Activated CD4-positive, alpha-beta T cell treated with anti-CD3 and anti-CD28 coated beads for 36 hours (primary cell): ENCODE measurements around the gene DGKZ. TPM values are rescaled to one million over a fixed set of nuclear protein-coding genes. Genes with fewer than 3 reads are reported as not detected.

Experiments
- ATAC-seq: fragments of 200-7000 bp; cut with Tn5 transposase; one replicate; pipeline ENCODE4 v1.10.0; 2021; ENCODE audit warnings: mild to moderate bottlenecking, moderate library complexity
- CTCF ChIA-PET: fragments of 350-600 bp; sonication (Branson Sonifier 250); formaldehyde crosslinking; loops from one replicate; lab custom pipeline; 2021; ENCODE audit warnings: antibody characterized with exemption; lab: Charles Lee
- POLR2A ChIA-PET: fragments of 350-600 bp; sonication (Branson Sonifier 250); formaldehyde crosslinking; loops from one replicate; lab custom pipeline; 2021; ENCODE audit warnings: antibody characterized with exemption, inconsistent platforms; lab: Charles Lee
- DNase-seq: peaks from one replicate; pipeline ENCODE4 v3.0.0-alpha.2; 2020
- H3K27ac Mint-ChIP-seq: one replicate; pipeline ENCODE4 v1.8.0; 2021; ENCODE audit warnings: mixed read lengths
- H3K27me3 Mint-ChIP-seq: one replicate; pipeline ENCODE4 v1.8.0; 2021; ENCODE audit warnings: mixed read lengths
- H3K36me3 Mint-ChIP-seq: one replicate; pipeline ENCODE4 v1.8.0; 2021; ENCODE audit warnings: low read depth, mixed read lengths
- H3K4me1 Mint-ChIP-seq: one replicate; pipeline ENCODE4 v1.8.0; 2021; ENCODE audit warnings: mixed read lengths
- H3K4me3 Mint-ChIP-seq: one replicate; pipeline ENCODE4 v1.8.0; 2021; ENCODE audit warnings: mild to moderate bottlenecking, moderate library complexity, mixed read lengths
- H3K9me3 Mint-ChIP-seq: one replicate; pipeline ENCODE4 v1.8.0; 2021; ENCODE audit warnings: low read depth, mixed read lengths
- intact Hi-C, 2 experiments: fragments of 100-400 bp; cut with DNase I in 1 of 2; cut with micrococcal nuclease in 1 of 2; formaldehyde crosslinking; loops; one replicate each; pipeline versions ENCODE4 v1.14.2 to v1.15.1; 2022 to 2024; cut with DNase I, micrococcal nuclease
- total RNA-seq, 2 experiments: library from RNA; stranded (reverse); gene quantifications; one replicate each; pipeline ENCODE4 v1.2.3, GENCODE V29; 2021

DGKZ gene
- total RNA-seq, 2 experiments from 2014 or later: 87.6 to 101 TPM

DNA sequence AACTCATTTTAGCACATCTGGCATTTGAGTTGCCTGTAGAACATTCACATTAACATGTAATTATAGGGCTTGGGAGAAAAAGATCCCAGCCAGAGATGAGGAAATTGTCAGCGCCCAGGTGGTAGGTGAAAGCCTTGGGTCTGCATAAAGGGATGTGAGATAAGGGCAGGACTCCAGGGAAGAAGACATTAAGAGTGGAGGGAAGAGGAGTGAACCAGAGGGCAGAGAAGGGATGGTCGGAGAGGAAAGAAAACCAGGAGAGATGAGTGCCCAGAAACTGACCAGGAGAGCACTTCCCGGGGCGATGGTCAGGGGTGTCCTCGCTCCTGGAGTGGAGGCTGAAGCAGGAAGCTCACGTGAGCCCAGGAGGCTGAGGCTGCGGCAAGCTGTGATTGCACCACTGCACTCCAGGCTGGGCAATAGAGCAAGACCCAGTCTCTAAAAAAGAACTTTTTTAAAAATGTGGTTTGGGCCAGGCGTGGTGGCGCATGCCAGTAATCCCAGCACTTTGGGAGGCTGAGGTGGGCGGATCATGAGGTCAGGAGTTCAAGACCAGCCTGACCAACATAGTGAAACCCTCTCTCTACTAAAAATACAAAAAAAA is 20.3 kb upstream of the DGKZ start:
- no peak for ATAC-seq
- CTCF ChIA-PET: no interaction called here
- intact Hi-C loops: no loop called here
- Mint-ChIP-seq H3K4me3 (no peak overlapping the region), H3K27ac (no peak overlapping the region), H3K9me3 (no peaks in the 10 kb centered on the region), H3K27me3 (no peaks in the 10 kb centered on the region), H3K4me1 (peaks cover 34% of the 10 kb centered on the region), H3K36me3 (no peaks in the 10 kb centered on the region)
- POLR2A ChIA-PET: no interaction called here
- DNase-seq: no peak

DNA sequence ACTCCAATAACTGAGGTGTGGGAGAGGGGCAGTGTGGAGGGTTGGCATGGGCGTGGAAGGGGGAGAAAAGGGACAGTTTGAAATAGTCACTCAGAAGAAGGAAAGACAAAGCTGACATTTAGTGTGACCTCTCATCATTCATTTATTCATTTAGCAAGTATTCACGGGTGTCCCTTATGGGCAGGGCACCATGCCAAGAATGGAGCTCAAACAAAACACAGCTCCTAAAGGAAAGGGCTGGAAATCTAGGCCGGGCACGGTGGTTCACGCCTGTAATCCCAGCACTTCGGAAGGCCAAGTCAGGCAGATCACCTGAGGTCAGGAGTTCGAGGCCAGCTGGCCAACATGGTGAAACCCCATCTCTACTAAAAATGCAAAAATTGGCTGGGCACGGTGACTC is 19.4 kb upstream of the DGKZ start:
- intact Hi-C loops: no loop called here

DNA sequence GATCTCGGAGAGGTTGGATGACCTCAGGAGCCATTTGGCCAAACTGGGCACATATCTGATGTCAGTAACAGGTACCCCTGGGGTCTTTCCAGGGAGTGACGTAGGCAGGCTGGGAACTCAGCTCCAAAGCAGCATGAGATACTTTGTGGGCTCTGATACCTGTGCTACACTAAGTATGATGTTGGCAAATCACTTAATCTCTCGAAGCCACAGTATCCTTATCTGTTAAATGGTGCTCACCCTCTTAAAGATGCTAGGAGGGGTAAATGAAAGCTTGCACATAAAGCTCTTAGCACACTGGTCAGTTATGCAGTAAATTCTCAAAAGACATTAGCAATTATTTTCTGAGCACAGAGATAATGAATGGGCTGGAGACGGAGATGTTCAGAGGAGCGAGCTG is 17.1 kb upstream of the DGKZ start:
- peaks cover 58% of the 10 kb centered on the region for H3K4me1 Mint-ChIP-seq
- intact Hi-C loops: loop anchor here (2.0 to 5.0 kb wide), 2 partner anchors 17 to 1387 kb away; partner anchors contain the start of genes AGBL2 (in 1 of the 2) and DGKZ (in 1 of the 2)
- POLR2A ChIA-PET: interaction anchor here (0.6 to 1.0 kb wide), 2 partner anchors 10 to 559 kb away, joined by 3 to 6 read pairs; no protein-coding TSS in a partner anchor
- DNase-seq: no peak
- H3K4me3 Mint-ChIP-seq: peak overlapping the region; percentile 1
- no peaks in the 10 kb centered on the region for H3K36me3 Mint-ChIP-seq
- no peak for ATAC-seq
- CTCF ChIA-PET: interaction anchor here (0.7 to 10.2 kb wide), 13 partner anchors 8 to 90 kb away, joined by 3 to 139 read pairs (median 5); partner anchors contain the start of gene DGKZ
- peak overlapping the region; percentile 15 for H3K27ac Mint-ChIP-seq
- H3K27me3 Mint-ChIP-seq: no peaks in the 10 kb centered on the region
- no peaks in the 10 kb centered on the region for H3K9me3 Mint-ChIP-seq

More for the DNA sequence above, 19.4 kb upstream of the DGKZ start:
- POLR2A ChIA-PET: interaction anchor here (0.5 kb wide), 1 partner anchor 753 kb away, joined by 3 read pairs; no protein-coding TSS in a partner anchor
- H3K4me3 Mint-ChIP-seq: no peak overlapping the region
- DNase-seq: no peak
- no peak overlapping the region for H3K27ac Mint-ChIP-seq
- no peak for ATAC-seq
- peaks cover 40% of the 10 kb centered on the region for H3K4me1 Mint-ChIP-seq
- H3K36me3 Mint-ChIP-seq: no peaks in the 10 kb centered on the region
- no peaks in the 10 kb centered on the region for H3K27me3 Mint-ChIP-seq
- H3K9me3 Mint-ChIP-seq: no peaks in the 10 kb centered on the region
- CTCF ChIA-PET: interaction anchor here (1.0 to 10.2 kb wide), 6 partner anchors 12 to 90 kb away, joined by 3 to 139 read pairs (median 3); partner anchors contain the start of gene DGKZ

DNA sequence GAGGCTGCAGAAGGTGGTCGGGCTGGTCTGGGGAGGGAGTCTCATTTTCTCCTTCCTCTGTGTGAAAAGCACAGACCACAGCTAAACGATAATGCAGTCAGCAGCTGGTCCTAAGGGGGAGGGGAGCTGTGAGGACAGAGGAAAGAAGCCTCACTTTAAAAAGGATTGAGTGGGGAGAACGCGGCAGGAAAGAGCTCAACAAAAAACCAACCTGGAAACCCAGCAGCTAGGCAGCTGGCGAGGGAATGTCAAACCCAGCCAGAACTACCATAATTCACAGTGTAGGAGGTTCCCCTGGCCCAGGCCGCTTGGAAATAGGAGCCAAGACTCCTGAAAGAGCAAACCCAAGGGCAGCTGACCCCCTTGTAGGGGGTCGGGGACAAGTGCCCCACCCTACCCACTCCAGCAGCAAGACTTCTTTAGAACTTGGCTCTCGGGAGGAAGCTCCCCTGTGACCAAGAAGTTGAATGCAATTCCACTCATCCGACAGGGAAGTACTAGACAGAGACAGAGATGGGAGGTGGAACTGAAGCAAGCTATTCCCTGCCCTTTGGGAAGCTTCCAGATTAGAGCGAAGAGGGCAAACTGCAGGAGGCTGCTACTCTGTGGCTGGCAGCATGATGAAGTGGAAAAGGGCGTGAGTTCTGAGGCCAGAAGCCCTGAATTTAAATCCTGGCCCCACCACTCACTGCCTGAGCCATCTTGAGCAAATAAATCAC is 16.5 kb upstream of the DGKZ start:
- intact Hi-C loops: loop anchor here (2.0 to 5.0 kb wide), 2 partner anchors 16 to 1387 kb away; partner anchors contain the start of genes AGBL2 (in 1 of the 2) and DGKZ (in 1 of the 2)

DNA sequence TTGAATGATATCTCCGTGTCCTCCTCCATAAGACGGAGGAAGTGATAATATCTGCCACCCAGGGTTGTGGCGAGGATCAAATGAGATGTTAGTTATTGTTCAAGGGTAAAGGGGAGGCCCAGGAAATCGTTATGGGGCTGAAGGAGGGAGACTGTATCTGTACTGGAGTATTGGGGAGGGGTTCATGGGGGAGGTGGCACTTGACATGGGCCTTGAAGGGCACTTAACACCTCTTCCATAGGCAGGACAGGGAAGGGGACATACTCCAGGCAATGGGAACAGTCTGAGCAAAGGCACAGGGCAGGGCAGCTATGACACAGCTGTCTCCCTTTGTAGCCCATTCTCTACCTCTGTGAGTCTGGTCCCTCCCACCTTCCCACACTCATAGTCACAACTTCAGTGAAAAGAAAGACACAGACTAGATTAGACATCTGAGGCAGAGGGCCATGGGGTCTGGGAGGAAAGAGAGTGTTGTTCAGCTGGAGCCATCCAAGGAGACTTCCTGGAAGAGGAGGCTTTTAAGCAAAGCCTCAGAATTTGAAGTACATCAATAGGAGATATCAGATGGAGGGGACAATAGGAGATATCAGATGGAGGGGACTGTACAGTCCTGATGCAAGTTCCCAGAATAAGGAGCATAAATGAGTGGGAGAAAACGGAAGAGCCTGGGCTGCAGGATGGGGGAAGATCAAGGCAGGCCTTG is 15.8 kb upstream of the DGKZ start:
- Mint-ChIP-seq H3K9me3 (no peaks in the 10 kb centered on the region), H3K36me3 (no peaks in the 10 kb centered on the region), H3K27ac (peak overlapping the region; percentile 87), H3K4me1 (peaks cover 69% of the 10 kb centered on the region), H3K4me3 (peak overlapping the region; percentile 49), H3K27me3 (no peaks in the 10 kb centered on the region)
- DNase-seq: peak; percentile 69
- intact Hi-C loops: loop anchor here (2.0 to 5.0 kb wide), 2 partner anchors 15 to 1386 kb away; partner anchors contain the start of genes AGBL2 (in 1 of the 2) and DGKZ (in 1 of the 2)
- ChIA-PET POLR2A (interaction anchor here (0.7 to 1.0 kb wide), 3 partner anchors 15 to 302 kb away, joined by 3 to 5 read pairs (median 3); no protein-coding TSS in a partner anchor), CTCF (interaction anchor here (1.1 to 10.2 kb wide), 10 partner anchors 9 to 201 kb away, joined by 3 to 139 read pairs (median 8); partner anchors contain the start of gene DGKZ)
- peak; percentile 84 for ATAC-seq

More for the DNA sequence above, 16.5 kb upstream of the DGKZ start:
- peak overlapping the region; percentile 87 for H3K27ac Mint-ChIP-seq
- ATAC-seq: no peak
- H3K4me1 Mint-ChIP-seq: peaks cover 63% of the 10 kb centered on the region
- ChIA-PET CTCF (interaction anchor here (0.6 to 10.2 kb wide), 14 partner anchors 7 to 366 kb away, joined by 3 to 139 read pairs (median 4); partner anchors contain the start of gene DGKZ), POLR2A (interaction anchor here (1.0 kb wide), 2 partner anchors 15 to 18 kb away, joined by 3 to 5 read pairs; no protein-coding TSS in a partner anchor)
- H3K36me3 Mint-ChIP-seq: no peaks in the 10 kb centered on the region
- H3K27me3 Mint-ChIP-seq: no peaks in the 10 kb centered on the region
- H3K9me3 Mint-ChIP-seq: no peaks in the 10 kb centered on the region
- H3K4me3 Mint-ChIP-seq: peak overlapping the region; percentile 49
- no peak for DNase-seq

DNA sequence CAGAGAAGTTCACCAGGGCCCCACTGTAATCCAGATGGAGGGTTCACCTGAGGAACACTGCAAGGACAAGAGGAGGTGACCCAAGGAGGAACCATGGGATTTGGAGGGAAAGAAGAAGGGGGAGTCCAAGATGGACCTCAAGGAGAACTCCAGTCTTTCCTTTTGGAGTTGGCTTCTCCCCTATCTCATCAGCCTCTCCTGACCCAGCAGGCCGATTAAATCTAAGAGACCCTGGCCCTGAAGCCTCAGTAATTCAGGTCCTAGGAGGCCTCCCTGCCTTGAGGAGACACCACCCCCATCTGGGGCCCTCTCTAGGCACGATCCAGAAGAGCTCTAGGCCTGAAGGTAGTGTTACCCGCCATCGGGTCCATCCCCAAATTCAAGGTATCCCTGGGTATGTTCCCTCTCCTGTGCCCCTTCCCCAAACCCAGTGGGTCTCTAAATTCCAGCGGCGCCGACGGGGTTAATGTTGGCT is 15.1 kb upstream of the DGKZ start:
- peak overlapping the region; percentile 87 for H3K27ac Mint-ChIP-seq
- peaks cover 71% of the 10 kb centered on the region for H3K4me1 Mint-ChIP-seq

DNA sequence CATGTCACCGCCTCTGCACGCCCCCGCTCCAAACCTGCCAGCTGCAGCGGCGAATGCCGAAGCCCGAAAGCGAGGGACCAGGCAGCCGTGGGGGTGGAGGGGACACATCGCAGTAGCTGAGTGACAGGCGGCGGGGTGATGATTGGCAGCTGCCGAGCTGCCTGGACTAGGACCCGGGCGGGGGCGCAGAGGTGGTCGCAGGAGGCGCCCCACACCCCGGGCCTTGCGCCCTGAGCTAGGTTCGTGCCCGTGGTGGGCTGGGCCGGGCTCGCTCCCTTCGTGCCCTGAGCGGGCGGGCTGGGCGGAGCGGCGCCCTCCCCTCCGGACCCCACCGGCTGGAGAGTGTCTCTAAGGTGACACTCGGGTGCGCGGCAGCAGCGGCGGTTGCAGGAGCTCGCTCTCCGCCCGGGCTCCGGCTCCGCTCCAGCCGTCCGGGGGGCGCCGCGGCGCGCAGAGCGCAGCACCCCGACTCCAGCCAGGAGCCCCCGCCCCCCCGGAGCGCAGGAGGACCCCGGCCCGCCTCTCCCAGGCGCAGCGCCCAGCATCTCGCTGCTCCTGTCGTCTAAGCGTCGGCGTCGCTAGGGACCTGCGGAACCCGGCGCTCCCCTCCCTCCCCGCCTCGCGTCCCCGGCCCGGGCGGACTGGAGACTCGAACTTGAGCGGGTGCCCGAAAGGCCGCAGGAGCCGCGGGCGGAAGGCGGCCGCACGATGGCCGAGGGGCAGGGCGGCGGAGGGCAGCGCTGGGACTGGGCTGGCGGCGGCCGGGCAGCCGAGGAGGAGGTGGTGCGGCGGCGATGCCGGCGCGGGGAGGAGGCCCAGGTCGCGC is 14.5 kb upstream of the DGKZ start:
- intact Hi-C loops: loop anchor here in 1 of 2 experiments (1.0 to 5.0 kb wide), 2 partner anchors 15 to 1385 kb away; partner anchors contain the start of genes AGBL2 and DGKZ
- CTCF ChIA-PET: interaction anchor here (0.7 to 10.2 kb wide), 6 partner anchors 14 to 95 kb away, joined by 3 to 139 read pairs (median 4); partner anchors contain the start of gene DGKZ
- DNase-seq (peak; percentile 75), ATAC-seq (peak; percentile 18)
- POLR2A ChIA-PET: interaction anchor here (1.5 kb wide), 1 partner anchor 14 kb away, joined by 5 read pairs; no protein-coding TSS in a partner anchor
- no peaks in the 10 kb centered on the region for H3K27me3 Mint-ChIP-seq
- H3K4me1 Mint-ChIP-seq: peaks cover 72% of the 10 kb centered on the region
- no peaks in the 10 kb centered on the region for H3K9me3 Mint-ChIP-seq
- no peaks in the 10 kb centered on the region for H3K36me3 Mint-ChIP-seq
- peak overlapping the region; percentile 3 for H3K27ac Mint-ChIP-seq
- peak overlapping the region; percentile 71 for H3K4me3 Mint-ChIP-seq

More for the DNA sequence above, 15.1 kb upstream of the DGKZ start:
- ChIA-PET POLR2A (interaction anchor here (0.7 kb wide), 1 partner anchor 302 kb away, joined by 3 read pairs; no protein-coding TSS in a partner anchor), CTCF (interaction anchor here (0.9 to 10.2 kb wide), 5 partner anchors 14 to 94 kb away, joined by 4 to 139 read pairs (median 10); partner anchors contain the start of gene DGKZ)
- ATAC-seq: no peak
- intact Hi-C loops: loop anchor here in 1 of 2 experiments (5.0 kb wide), 1 partner anchor 1385 kb away; the partner anchor contains the start of gene AGBL2
- Mint-ChIP-seq H3K9me3 (no peaks in the 10 kb centered on the region), H3K36me3 (no peaks in the 10 kb centered on the region), H3K4me3 (peak overlapping the region; percentile 49), H3K27me3 (no peaks in the 10 kb centered on the region)
- DNase-seq: no peak

DNA sequence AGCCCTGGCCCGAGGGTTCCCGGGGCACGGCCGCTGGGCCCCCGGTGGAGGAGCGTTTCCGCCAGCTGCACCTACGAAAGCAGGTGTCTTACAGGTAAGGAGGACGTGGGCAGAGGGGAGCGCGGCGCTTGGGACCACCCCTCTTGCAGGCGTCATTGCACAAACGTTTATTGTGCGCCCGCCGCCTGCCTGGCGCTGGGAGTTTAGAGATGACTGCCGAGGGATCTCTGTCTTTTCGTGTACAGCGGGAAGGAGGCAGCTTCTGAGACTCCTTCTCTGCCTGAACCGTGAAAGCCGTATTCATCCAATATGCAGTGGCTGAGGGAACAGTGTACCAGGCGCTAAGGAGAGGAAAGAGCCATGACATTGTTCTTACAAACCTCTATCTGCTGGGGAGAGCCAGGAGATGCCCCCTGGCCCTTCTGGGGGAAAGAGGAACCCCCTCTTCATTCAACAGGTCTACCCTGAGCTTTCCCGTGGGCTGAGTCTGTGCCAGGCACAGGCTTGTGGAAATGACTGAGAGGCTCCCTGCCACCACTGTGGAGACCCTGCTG is 13.8 kb upstream of the DGKZ start:
- ATAC-seq (peak; percentile 8), DNase-seq (peak; percentile 59)
- Mint-ChIP-seq H3K4me1 (peaks cover 77% of the 10 kb centered on the region), H3K27ac (peak overlapping the region; percentile 81), H3K4me3 (peak overlapping the region; percentile 71), H3K36me3 (no peaks in the 10 kb centered on the region), H3K9me3 (no peaks in the 10 kb centered on the region), H3K27me3 (no peaks in the 10 kb centered on the region)
- POLR2A ChIA-PET: interaction anchor here (1.5 kb wide), 1 partner anchor 13 kb away, joined by 5 read pairs; no protein-coding TSS in a partner anchor
- intact Hi-C loops: loop anchor here in 1 of 2 experiments (1.0 to 5.0 kb wide), 2 partner anchors 14 to 1384 kb away; partner anchors contain the start of genes AGBL2 and DGKZ
- CTCF ChIA-PET: interaction anchor here (0.7 to 10.2 kb wide), 4 partner anchors 14 to 95 kb away, joined by 3 to 139 read pairs (median 6); partner anchors contain the start of gene DGKZ

DNA sequence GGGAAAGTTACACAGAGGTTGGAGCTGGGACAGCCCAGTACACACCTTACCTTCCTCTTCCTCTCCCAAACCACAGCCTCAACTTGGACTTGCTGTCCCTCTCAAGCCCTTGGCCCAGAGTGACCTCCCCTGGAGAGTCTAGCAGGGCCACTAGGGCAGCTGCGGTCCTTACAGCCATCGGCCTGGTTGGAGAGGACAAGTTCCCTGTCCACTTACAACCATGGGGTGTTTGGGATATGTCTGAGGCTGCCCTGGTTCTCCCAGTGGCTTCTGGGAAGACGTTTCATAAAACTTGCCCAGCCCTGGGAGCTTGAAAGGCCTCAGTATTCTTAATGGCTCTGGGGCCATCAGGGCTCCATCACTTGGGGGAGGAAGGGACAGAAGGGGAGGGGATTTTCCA is 13.1 kb upstream of the DGKZ start:
- Mint-ChIP-seq H3K27ac (no peak overlapping the region), H3K27me3 (no peaks in the 10 kb centered on the region), H3K4me3 (peak overlapping the region; percentile 71), H3K36me3 (no peaks in the 10 kb centered on the region), H3K9me3 (no peaks in the 10 kb centered on the region), H3K4me1 (peaks cover 83% of the 10 kb centered on the region)
- ATAC-seq (no peak), DNase-seq (no peak)
- ChIA-PET POLR2A (interaction anchor here (1.5 kb wide), 1 partner anchor 12 kb away, joined by 5 read pairs; no protein-coding TSS in a partner anchor), CTCF (interaction anchor here (10.2 kb wide), 1 partner anchor 14 kb away, joined by 139 read pairs; the partner anchor contains the start of gene DGKZ)
- intact Hi-C loops: loop anchor here in 1 of 2 experiments (5.0 kb wide), 1 partner anchor 1383 kb away; the partner anchor contains the start of gene AGBL2
